Activated effector memory CD4-positive, alpha-beta T cell treated with Interleukin-2 at 50 U/mL for 16 hours (primary cell): ENCODE data around the gene JADE3.

Source experiments
- DNase-seq: peaks from one replicate; pipeline ENCODE4 v3.0.0-alpha.2; 2020

JADE3 gene

GRCh38 chrX:47047989-47048388 is 135.8 kb downstream of the JADE3 start:
- DNase-seq: no peak

- no peak for DNase-seq
Measured at GRCh38 chrX:47059142-47059874, 147.1 kb downstream of the JADE3 start.

GRCh38 chrX:47060708-47061107 is 148.5 kb downstream of the JADE3 start:
- no peak for DNase-seq

DNA sequence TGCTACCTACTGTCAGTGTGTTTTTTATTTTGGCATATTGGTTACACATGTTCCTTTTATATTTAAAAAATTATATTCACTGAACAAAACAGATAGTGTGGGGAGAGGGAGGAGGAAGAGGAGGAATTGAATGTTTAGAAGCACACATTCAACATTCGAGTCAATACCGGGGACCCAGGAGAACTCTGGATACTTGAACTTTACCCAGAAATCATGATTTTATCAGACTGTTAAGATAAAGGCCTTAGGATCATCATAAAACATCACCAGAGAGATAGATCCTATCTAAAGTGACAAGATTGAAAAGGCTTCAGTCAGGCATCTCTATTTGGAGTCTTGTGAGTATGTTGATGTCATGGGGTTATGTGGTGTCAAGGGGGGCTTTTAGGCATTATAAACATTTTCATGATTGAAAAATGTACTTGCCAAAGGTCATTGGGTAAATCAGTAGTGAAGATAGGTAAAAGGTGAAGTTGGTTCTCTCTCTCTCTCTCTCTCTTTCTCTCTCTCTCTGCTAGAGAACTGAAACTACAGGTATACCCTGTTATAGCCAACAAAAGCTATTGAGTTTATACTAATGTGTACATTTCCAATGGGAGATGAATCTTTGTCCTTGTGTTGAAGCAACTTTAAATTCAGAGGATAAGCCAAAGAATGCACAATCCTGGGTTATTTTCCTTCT is 149.2 kb downstream of the JADE3 start:
- no peak for DNase-seq

- no peak for DNase-seq
Measured at GRCh38 chrX:47063179-47063578, 151.0 kb downstream of the JADE3 start.

- no peak for DNase-seq
Measured at GRCh38 chrX:47068214-47068613, 156.0 kb downstream of the JADE3 start.

DNA sequence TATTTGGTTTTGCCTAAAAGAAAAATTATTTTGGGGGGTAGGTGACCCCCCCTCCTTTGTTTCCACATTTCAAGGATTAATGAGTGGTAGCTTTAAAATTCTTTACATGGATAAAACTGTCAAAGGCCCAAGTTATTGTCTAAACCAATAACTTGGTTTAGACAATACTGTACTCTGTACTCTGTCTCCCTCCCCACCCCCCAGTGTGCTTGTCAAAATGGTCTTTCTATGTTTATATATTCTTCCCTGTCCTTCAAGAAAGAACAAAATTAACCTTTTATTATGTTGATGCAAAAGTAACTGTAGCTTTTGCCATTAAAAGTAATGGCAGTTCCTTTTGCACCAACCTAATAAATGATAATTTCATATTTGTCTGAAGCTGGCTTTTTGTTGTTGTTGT is 156.5 kb downstream of the JADE3 start:
- DNase-seq: no peak

DNA sequence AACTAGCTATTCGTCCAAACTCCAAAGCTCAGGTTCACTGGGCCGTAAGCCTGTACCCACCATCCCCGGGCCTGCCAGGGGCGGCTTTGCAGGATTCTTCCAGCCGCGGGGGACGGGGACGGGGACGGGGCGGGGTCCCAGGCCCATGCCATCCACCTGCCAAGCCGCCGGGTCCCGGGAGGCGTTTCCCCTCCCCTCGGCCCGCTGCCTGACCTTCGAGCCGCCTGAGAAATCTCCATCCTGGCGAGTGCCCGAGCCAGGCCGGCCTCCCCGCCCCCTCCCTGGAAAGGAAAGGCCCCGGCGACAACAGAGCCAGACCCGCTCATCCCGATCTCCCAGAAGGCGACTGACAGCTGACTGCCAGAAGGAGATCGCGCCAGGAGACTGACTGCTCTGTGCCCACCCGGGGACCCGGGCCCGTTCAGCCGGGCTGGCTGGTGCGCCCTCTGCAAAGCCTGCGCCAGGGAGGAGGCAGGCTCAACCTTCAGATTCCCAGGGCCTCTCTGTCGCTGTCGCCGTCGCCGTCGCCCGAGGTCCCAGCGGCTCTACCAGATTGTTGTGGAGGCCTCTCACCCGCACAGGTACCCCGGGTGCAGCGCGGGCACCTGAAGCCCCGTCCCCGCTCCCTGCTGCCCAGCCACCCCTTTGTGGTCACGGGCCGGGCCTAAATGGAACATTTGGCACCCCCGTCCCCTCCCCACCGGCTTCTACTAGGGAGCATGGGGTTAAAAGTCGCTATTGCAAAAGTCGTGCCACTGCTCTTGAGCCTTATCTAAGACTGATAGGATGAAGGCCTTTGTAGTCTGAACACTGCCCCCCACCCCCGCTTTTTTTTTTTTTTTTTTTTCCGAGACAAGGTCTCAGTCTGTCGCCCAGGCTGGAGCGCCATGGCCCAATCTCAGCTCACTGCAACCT is 166.2 kb downstream of the JADE3 start, which contains the start of gene RGN:
Gene RGN, plus strand, starts transcription at position 315 of the 915 bp plus-strand sequence. CDS start 2,702 bp downstream, outside the sequence.
- DNase-seq: no peak

DNA sequence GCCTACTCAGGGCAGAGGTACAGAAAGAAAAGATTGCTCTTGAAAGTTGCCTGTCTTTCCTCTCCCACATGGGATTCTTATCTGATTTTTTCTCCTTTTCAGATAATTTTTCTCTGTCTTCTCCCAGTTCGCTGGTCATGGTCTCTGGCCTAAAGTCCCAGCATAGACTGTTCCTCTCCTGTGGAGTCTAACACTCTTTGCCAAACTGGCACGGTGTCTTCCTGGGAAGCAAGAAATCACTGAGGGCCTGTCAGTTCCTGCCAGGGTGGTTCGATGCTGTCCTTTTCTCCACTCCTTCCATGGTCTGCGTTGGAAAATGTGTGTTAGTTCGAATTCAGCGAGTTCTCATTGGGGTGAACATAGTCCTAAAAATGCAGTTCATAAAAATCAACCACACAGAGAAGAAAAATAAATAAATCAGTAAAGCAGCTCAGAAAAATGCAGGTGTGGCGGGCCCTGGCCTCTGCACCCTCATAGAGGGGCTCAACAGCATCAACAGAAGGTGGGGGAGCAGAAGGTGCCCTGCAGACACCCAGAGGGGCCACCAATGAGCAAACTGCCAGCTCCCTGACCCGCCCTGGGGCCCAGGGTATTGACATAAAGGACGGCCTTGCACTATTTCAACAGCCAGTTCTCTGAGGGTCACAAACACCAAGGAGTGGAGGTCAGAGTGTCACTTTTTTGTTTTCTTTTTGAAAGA is 168.1 kb downstream of the JADE3 start:
- DNase-seq: no peak

- no peak for DNase-seq
Measured at GRCh38 chrX:47080915-47081236, 168.7 kb downstream of the JADE3 start.

DNA sequence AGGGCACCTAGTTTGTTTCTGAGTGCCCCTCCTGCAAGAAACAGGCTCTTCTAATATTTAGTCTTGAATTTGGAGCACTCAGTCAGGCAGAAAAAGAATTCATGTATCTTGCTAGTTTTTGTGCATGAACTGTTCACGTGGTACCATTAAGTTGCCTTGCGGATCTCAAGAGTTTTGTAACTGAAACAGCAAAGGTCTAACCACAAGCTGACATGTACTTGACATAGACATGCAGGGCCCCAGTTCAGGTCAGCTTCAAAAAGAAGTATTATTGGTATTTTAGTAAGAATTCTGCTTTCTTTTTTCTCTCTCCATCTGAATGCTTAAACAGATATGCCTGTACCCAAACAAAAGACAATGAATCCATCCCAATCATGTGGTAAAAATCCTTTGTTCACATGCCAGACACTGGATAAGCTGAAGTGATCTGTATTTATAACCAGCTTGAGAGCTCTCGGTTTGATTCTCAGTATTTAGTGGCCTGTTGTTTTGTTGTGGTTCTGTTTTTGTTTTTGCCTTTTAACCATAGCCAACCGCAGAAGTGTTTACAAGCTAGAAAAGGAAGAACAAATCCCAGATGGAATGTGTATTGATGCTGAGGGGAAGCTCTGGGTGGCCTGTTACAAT is 179.0 kb downstream of the JADE3 start:
- DNase-seq: no peak

GRCh38 chrX:47093248-47093647 is 181.0 kb downstream of the JADE3 start:
- DNase-seq: no peak

DNA sequence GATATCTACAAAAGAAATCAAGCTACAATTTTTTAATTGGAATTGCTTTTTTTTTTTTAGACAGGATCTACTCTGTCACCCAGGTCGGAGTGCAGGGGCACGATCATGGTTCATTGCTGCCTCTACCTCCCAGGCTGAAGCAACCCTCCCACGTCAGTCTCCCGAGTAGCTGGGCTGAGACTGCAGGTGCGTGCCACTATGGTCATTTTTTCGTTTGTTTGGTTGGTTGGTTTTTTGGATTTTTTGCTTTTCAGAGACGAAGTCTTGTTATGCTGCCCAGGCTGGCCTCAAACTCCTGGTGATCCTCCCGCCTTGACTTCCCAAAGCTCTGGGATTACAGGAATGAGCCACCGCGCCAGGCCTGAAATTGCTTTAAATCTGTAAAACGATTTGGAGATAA is 181.6 kb downstream of the JADE3 start:
- DNase-seq: no peak

DNA sequence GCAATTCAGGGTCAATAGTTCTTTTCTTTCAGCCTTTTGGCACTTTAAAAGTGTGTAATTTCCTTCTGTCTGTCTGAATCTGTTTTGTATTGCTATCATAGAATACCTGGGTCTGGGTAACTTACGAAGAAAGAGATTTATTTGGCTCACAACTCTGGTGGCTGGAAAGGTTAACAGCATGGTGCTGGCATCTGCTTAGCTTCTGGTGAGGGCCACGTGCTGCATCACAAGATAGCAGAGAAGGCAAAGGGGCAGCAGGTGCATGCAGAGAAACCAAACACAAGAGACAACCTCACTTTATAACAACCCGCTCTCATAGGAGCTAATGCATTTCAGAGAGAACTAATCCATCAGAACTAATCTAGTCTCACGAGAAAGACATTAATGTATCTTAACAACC is 184.8 kb downstream of the JADE3 start:
- DNase-seq: no peak

DNA sequence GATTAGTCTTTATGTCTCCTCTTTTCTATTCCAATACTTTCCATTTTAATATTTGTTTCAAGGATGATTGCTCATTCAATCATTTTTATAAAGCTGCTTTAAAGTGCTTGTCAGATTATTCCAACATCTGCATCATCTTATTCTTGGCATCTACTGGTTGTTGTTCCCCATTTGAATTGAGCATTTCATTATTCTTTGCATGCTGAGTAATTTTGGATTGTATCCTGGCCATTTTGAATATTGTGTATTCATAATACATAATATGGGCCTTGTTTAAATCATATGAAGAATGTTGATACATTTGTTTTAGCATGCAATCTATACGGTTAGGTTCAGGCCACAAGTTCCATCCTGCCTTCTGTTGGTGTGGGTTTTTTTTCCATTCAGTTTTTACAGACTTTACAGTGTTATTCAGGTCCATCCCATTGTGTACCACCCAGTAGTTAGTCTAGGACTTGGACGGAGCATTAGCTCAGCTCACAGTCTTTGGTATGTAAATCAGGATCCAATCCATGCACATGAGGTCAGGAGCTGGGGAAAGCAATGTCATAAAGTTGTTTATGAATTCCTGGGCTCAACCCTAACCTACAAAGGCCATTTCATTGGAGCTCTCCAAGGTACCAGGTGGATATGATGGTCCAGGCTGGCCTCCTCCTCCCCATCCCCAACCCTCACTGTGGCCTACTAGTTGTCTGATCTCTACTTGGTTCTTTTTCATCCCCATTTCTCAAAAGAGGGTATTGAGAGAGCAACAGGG is 186.3 kb downstream of the JADE3 start:
- DNase-seq: no peak

DNA sequence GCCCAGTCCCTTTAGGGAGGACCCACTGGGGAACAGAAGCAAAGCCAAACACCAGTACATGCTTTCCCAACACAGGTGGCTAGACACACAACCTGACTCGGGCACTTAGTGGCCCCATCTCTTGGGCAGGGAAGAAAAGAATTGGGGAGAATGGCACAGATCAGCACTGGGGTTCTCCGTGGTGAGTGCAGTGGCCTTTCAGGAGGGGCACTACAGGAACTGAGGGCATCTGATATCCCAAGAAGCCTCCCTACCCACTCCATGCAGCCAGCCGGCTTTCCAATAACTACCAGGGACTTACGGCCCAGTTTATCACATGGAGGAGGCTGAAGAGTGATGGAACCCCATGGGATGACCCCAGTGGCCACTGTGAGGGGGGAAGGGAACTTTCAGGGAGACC is 189.0 kb downstream of the JADE3 start:
- DNase-seq: no peak
